ENCODE measurements around the gene CCSER2. TPM values are rescaled to one million over a fixed set of nuclear protein-coding genes. Genes with fewer than 3 reads are reported as not detected.

CCSER2 gene
- total and polyA plus RNA-seq, 8 donors, result 7.0 to 87.9 (median 27.1) TPM

DNA sequence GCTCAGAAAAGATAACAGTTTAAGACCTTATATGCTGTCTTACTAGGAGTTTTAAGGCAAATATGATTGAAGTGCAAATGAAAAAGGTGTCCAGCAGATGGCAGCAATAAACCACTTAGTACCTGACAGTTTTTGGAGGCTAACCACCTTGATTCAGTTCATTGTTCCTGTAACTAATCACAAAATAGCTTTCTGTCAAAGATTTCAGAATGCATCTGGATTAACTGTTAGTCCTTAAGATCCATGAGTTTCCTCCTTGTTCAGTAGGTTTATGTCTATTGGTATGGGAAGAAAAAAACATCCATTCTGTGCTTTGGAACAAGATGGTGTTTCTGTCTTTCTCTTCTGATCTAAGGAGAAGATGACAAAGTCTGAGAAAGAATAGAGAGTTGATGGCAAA is 46.6 kb downstream of the CCSER2 start:
- intact Hi-C loops (cut with DNase I; ENCODE audit: low total_unique reads), result no loop called here
- Histone ChIP-seq H3K27me3 (no peaks in the 10 kb centered on the region), H3K4me3 (no peak overlapping the region), H3K4me1 (peaks cover 0 to 16% (median 3%) of the 10 kb centered on the region in 4 donors), H3K27ac (no peak overlapping the region), H3K9me3 (no peaks in the 10 kb centered on the region), H3K36me3 (peaks cover 3 to 34% (median 31%) of the 10 kb centered on the region in 4 donors)
- TF ChIP-seq POLR2AphosphoS5 (IDR thresholded peaks at IDR 0.05), result peak in 1 of 3 donors; percentile 14
- TF ChIP-seq, protein P1, sequence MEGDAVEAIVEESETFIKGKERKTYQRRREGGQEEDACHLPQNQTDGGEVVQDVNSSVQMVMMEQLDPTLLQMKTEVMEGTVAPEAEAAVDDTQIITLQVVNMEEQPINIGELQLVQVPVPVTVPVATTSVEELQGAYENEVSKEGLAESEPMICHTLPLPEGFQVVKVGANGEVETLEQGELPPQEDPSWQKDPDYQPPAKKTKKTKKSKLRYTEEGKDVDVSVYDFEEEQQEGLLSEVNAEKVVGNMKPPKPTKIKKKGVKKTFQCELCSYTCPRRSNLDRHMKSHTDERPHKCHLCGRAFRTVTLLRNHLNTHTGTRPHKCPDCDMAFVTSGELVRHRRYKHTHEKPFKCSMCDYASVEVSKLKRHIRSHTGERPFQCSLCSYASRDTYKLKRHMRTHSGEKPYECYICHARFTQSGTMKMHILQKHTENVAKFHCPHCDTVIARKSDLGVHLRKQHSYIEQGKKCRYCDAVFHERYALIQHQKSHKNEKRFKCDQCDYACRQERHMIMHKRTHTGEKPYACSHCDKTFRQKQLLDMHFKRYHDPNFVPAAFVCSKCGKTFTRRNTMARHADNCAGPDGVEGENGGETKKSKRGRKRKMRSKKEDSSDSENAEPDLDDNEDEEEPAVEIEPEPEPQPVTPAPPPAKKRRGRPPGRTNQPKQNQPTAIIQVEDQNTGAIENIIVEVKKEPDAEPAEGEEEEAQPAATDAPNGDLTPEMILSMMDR (IDR thresholded peaks at IDR 0.05), result peak in 5 of 7 experiments; percentile 37 to 79 (median 69)
- no peak for TF ChIP-seq EP300 (IDR thresholded peaks at IDR 0.05)
- peak; percentile 41 to 80 for DNase-seq

DNA sequence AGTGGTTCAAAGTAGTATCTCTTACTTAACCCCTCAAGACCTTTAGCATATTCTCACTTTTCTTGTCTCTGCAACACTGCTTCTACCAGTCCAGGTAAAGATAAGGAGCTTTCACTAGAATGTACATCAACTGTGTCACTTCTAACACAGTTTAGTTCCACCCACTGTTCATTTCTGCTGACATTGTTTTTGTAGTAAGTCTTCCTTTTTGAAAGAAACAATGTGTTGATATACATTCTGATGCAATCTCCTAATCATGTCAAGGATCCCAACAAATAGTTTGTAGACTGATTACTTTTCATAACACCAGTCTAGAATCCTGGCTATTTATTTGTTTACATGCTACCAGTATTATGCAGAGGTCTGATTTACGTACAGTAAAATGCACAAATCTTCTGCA is 47.5 kb downstream of the CCSER2 start:
- TF ChIP-seq POLR2A (IDR thresholded peaks at IDR 0.05), result no peak
- no peak for TF ChIP-seq POLR2AphosphoS5 (IDR thresholded peaks at IDR 0.05)
- TF ChIP-seq, protein P1 (IDR thresholded peaks at IDR 0.05), result no peak
- TF ChIP-seq EP300 (IDR thresholded peaks at IDR 0.05), result no peak
- peaks cover 3 to 39% (median 33%) of the 10 kb centered on the region in 4 donors for H3K36me3 ChIP-seq
- H3K27ac ChIP-seq, result no peak overlapping the region
- intact Hi-C loops (cut with DNase I; ENCODE audit: low total_unique reads), result no loop called here
- no peak overlapping the region for H3K4me3 ChIP-seq
- H3K9me3 ChIP-seq, result no peaks in the 10 kb centered on the region
- H3K4me1 ChIP-seq, result peaks cover 0 to 10% (median 3%) of the 10 kb centered on the region in 4 donors
- WGBS, 5 donors, result 73 to 94% (median 83%) methylated on average over 1 of the region's 1 CpG
- no peak for DNase-seq
- H3K27me3 ChIP-seq, result no peaks in the 10 kb centered on the region

DNA sequence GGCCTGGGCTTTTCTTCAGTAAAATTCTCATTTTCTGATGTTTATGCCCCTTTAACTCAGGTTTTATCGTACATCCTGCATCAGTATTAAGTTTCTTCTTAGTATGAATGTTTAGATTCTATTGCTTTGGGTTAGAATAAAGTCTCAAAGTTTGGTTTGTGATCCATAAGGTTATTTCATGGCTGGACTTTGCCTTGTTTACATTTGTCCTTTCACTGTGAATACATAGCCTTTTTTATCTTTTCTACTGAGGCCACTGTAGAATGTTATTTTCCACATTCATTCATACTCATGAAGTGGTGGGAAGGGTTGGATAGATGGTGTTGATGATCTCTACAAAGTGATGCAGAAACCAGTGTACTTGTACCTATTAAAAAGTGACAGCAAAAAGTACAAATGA is 59.8 kb downstream of the CCSER2 start:
- DNase-seq, result no peak
- TF ChIP-seq EP300 (IDR thresholded peaks at IDR 0.05) (no peak), POLR2A (IDR thresholded peaks at IDR 0.05) (no peak), POLR2AphosphoS5 (IDR thresholded peaks at IDR 0.05) (no peak)
- TF ChIP-seq, protein P1 (IDR thresholded peaks at IDR 0.05), result no peak
- Histone ChIP-seq H3K4me1 (peaks cover 0 to 5% (median under 1%) of the 10 kb centered on the region in 4 donors), H3K36me3 (peaks cover 0 to 12% (median 4%) of the 10 kb centered on the region in 4 donors), H3K27ac (no peak overlapping the region), H3K27me3 (no peaks in the 10 kb centered on the region), H3K4me3 (no peak overlapping the region), H3K9me3 (peaks cover 0 to 3% (median 0%) of the 10 kb centered on the region in 4 donors)
- intact Hi-C loops (cut with DNase I; ENCODE audit: low total_unique reads), result no loop called here
- 84 to 95% (median 91%) methylated on average over 1 of the region's 1 CpG for WGBS, 5 donors

DNA sequence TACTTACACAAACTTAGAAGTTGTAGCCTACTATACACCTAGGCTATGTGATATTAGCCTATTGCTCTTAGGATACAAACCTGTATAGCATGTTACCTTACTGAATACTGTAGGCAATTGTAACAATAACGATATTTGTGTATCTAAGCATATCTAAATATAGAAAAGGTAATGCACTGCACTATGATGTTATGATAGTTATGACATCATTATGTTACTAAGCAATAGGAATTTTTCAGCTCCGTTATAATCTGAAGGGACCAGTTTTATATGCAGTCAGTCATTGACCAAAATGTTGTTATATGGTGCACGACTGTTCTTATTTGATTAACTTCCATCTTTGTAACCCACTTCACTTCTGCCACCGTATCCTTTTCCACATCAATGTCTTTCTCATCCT is 62.0 kb downstream of the CCSER2 start:
- Histone ChIP-seq H3K4me3 (no peak overlapping the region), H3K36me3 (peaks cover 0 to 12% (median 4%) of the 10 kb centered on the region in 4 donors), H3K9me3 (no peaks in the 10 kb centered on the region), H3K27me3 (no peaks in the 10 kb centered on the region), H3K27ac (no peak overlapping the region), H3K4me1 (peaks cover 0 to 5% (median 0%) of the 10 kb centered on the region in 4 donors)
- 91 to 97% (median 95%) methylated on average over 4 of the region's 4 CpGs for WGBS, 5 donors
- DNase-seq, result no peak
- TF ChIP-seq POLR2A (IDR thresholded peaks at IDR 0.05), result no peak
- TF ChIP-seq POLR2AphosphoS5 (IDR thresholded peaks at IDR 0.05), result no peak
- TF ChIP-seq EP300 (IDR thresholded peaks at IDR 0.05), result no peak
- TF ChIP-seq, protein P1 (IDR thresholded peaks at IDR 0.05), result no peak
- intact Hi-C loops (cut with DNase I; ENCODE audit: low total_unique reads), result no loop called here
